HG02970 (cell line): ENCODE measurements around the gene ABHD4.
A peak's percentile ranks its signal among the peaks of the same experiment; 100 is the strongest.
"Not testable (repeated sequence)": the region's sequence is repeated elsewhere in the genome, so short reads cannot be mapped to it uniquely, and the experiment has no call there.

Source experiments
- ATAC-seq: cut with Tn5 transposase; IDR thresholded peaks from one replicate; pipeline ENCODE4 v1.9.1; 2021; ENCODE audit warnings: mild to moderate bottlenecking, moderate library complexity, moderate number of reproducible peaks; ENCODE audit not compliant: unreplicated experiment, low FRiP score

Gene ABHD4

GRCh38 chr14:22598099-22598895 is at the start of gene ABHD4:
Gene ABHD4, plus strand, starts transcription at chr14:22598300. Its CDS starts 7 bp downstream, at chr14:22598307.
- ATAC-seq = no peak

DNA sequence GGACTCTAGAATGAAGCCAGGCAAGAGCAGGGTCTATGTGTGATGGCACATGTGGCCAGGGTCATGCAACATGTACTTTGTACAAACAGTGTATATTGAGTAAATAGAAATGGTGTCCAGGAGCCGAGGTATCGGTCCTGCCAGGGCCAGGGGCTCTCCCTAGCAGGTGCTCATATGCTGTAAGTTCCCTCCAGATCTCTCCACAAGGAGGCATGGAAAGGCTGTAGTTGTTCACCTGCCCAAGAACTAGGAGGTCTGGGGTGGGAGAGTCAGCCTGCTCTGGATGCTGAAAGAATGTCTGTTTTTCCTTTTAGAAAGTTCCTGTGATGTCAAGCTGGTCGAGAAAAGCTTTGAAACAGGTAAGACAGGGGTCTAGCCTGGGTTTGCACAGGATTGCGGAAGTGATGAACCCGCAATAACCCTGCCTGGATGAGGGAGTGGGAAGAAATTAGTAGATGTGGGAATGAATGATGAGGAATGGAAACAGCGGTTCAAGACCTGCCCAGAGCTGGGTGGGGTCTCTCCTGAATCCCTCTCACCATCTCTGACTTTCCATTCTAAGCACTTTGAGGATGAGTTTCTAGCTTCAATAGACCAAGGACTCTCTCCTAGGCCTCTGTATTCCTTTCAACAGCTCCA is 48.7 kb upstream of the ABHD4 start:
- no peak for ATAC-seq

- ATAC-seq = peak; percentile 57
These were observed 48.0 kb upstream of the ABHD4 start for GRCh38 chr14:22549981-22550673.

GRCh38 chr14:22551605-22551997 is 46.5 kb upstream of the ABHD4 start:
- no peak for ATAC-seq

- ATAC-seq = no peak
These were observed 45.9 kb upstream of the ABHD4 start for GRCh38 chr14:22552001-22552826.

DNA sequence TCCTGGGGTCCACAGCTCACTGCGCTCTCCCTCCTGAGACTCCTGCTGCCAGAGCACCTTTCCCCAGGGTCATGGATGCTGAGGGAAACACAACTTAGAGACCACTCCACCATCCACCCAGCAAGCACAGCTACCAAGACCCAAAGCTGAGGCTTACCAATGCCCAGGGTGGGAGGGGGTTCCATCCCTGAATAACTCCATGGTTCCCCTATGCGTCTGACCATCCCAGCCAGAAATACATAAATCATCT is 45.3 kb upstream of the ABHD4 start:
- no peak for ATAC-seq

GRCh38 chr14:22553445-22553844 is 44.7 kb upstream of the ABHD4 start:
- no peak for ATAC-seq

GRCh38 chr14:22553861-22554497 is 44.1 kb upstream of the ABHD4 start:
- ATAC-seq = not testable (repeated sequence)

GRCh38 chr14:22554498-22555383 is 43.4 kb upstream of the ABHD4 start:
- no peak for ATAC-seq

DNA sequence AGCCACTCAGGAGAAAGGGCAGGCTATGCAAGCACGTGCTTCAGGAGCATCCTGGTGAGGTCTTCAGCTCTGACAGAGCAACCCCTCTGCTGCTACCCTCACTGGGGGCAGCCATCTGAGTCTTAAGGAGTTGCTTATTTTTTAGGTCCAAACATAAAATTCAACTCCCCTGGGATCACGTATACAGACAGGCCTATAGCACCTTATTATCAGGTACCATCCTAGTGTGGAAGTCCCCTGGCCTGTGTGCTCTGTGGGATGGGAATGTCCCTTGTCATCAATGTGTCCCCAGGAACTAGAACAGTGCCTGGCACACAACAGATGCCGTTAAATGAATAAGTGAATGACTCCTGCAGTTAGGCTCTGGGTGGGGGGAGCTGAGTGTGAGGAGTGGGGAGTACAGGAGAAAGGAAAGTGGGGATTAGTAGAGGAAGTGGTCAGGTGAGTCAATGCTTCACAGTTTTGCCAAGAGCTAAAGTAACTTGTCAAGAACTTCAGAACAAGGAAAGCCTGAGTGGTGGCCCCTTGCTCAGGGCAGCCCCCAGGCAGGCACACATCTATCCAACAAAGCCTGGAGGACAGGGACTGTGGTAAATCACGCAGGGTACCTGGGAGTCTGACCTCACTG is 42.6 kb upstream of the ABHD4 start:
- ATAC-seq = peak; percentile 7

DNA sequence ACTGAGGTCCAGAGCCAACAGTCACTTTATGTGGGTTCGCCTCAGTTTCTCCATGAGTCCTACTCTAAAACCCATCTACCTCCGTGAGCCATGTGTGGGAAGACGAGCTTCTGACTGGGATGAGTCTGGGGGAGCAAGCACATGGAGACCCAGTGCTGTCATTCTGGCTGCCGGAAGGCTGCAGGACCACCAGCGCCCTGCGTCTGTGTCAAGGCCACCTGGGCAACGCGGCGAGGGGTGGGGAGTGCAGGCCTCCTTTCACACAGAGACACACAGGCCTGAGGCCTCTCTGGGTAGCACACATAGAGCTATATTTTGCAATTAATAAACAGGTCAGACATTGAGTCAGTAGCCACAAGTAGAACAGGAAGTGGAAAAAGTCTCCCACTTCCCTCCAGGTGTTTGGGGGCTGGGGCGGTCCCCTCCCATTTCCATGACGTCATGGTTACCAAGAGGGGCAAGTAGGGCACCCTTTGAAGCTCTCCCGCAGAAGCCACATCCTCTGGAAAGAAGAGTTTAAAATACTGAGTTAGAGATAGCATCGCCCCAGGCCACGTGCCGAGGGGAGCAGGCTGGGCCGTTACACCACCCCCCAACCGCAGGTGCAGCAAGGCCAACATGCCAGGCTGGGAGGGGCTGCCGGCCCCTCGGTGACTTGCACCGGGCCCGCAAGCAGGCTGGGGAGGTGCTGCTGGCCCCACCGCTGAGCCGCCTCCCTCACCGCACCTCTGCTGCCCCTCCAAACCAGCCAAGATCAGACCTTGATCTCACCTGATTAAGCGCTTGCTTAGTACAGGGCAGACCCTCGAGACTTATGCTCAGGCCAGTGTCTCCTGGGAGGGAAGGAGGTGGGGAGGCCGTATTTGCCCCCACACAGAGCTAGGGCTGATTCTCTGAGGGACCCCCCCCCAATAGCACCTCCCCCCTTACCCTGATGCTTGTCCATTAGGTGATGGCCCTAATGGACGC is 41.8 kb upstream of the ABHD4 start:
- peak; percentile 61 for ATAC-seq

DNA sequence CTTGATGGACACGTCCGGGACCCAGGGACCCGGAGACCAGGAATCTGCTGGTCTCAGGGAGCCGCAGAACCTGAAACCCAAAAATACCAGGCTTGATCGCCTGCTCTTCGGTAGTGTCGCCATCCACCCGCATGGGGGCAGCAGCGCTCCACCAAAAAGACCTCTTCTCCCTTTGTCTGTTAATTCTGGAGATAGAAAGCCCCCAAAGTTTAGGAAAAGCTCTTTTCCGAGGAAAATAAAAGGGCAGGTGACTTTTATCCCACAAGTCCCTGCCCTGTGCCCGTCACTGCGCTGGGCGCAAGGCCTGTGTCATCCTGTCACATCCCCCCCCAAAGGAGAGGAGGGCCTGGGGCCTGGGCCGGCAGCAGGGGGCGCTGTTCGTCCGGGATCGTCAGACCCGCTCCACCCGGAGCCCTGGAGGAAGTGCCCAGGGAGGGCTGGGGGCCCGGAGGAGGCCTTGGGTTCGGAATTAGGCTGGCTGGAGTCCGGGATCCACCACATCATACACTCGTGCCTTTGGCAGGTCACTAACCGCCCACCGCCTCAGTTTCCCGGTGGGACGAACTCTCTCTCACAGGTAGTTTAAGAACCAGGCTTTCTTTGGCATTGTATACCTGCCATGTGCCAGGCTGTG is 41.0 kb upstream of the ABHD4 start:
- ATAC-seq = peak; percentile 36

GRCh38 chr14:22557846-22558220 is 40.3 kb upstream of the ABHD4 start:
- ATAC-seq = no peak

- ATAC-seq = no peak
These were observed 39.7 kb upstream of the ABHD4 start for GRCh38 chr14:22558221-22558913.

DNA sequence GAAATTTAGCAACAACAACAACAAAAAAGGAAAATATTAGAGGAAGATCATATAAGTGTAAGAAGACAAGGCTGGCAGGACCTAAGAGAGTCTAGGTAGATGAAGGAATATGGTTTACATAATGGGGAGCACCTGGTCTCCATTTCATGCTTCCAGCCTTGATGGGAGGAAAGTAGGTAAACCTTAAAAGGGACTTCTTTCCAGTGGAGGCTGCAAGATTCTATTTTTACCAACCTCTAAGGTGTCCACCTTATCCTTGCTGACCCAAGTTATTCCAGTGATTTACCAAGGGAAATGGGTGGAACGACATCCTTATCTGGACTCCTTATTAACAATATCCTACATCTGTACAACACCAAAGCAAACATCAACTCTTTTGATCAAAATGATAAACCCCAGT is 39.1 kb upstream of the ABHD4 start:
- ATAC-seq = no peak

GRCh38 chr14:22560662-22561365 is 37.3 kb upstream of the ABHD4 start:
- ATAC-seq = no peak
